ENCODE results near the gene RHOU.

- TF ChIP-seq CTCF (IDR thresholded peaks at IDR 0.05), result no peak
- TF ChIP-seq ZFX (IDR thresholded peaks at IDR 0.05; ENCODE audit: borderline replicate concordance), result no peak
These were observed 1.7 kb upstream of the RHOU start for GRCh38 chr1:228733576-228733975.

Measured in 22Rv1 (cell line).